Loucy (cell line): ENCODE data around the gene GTPBP2.

Experiments used
- H2AFZ ChIP-seq: fragments of 200-600 bp; sonication (generic); 2 replicates; pipeline ENCODE4 v1.6.0; 2016; ENCODE audit warnings: antibody characterized with exemption, mild to moderate bottlenecking, low read length, moderate library complexity
- H3F3A ChIP-seq: fragments of 200-600 bp; 2 replicates; pipeline ENCODE4 v1.6.0; 2016; ENCODE audit warnings: antibody characterized with exemption, low read depth, mild to moderate bottlenecking
- H3K27me3 ChIP-seq: fragments of 200-600 bp; sonication (generic); 2 replicates; pipeline ENCODE4 v1.6.1; 2014; ENCODE audit warnings: low read length, mild to moderate bottlenecking; ENCODE audit not compliant: insufficient read depth, poor library complexity, severe bottlenecking
- H3K36me3 ChIP-seq: fragments of 200-600 bp; sonication (generic); 2 replicates; pipeline ENCODE4 v1.6.1; 2016; ENCODE audit warnings: low read length; ENCODE audit not compliant: insufficient read depth
- H3K4me1 ChIP-seq: fragments of 200-600 bp; sonication (generic); 2 replicates; pipeline ENCODE4 v1.5.1; 2014; ENCODE audit warnings: low read length, mild to moderate bottlenecking; ENCODE audit not compliant: insufficient read depth, poor library complexity, severe bottlenecking
- H3K4me2 ChIP-seq: fragments of 200-600 bp; sonication (generic); 2 replicates; pipeline ENCODE4 v1.6.0; 2014; ENCODE audit warnings: antibody characterized with exemption, low read length, low read depth, mild to moderate bottlenecking; ENCODE audit not compliant: poor library complexity, severe bottlenecking
- H3K4me3 ChIP-seq: fragments of 200-600 bp; sonication (generic); 2 replicates; pipeline ENCODE4 v1.5.1; 2014; ENCODE audit warnings: low read length, mild to moderate bottlenecking, mixed read lengths; ENCODE audit not compliant: poor library complexity, severe bottlenecking
- H3K79me2 ChIP-seq: fragments of 200-600 bp; sonication (generic); 2 replicates; pipeline ENCODE4 v1.6.1; 2014; ENCODE audit warnings: low read length; ENCODE audit not compliant: insufficient read depth
- H3K9ac ChIP-seq: fragments of 200-600 bp; sonication (generic); 2 replicates; pipeline ENCODE4 v1.6.0; 2014; ENCODE audit warnings: mild to moderate bottlenecking, low read depth, low read length, moderate library complexity; ENCODE audit not compliant: poor library complexity, severe bottlenecking
- H3K9me2 ChIP-seq: fragments of 200-600 bp; sonication (generic); replicated peaks from 2 replicates; pipeline ENCODE4 v1.6.1; 2016; ENCODE audit warnings: low read depth, low read length, mixed read lengths
- H3K9me3 ChIP-seq: fragments of 200-600 bp; sonication (generic); 2 replicates; pipeline ENCODE4 v1.6.1; 2014; ENCODE audit warnings: mild to moderate bottlenecking, antibody characterized with exemption, low read length, low read depth; ENCODE audit not compliant: insufficient read depth
- H4K20me1 ChIP-seq: fragments of 200-600 bp; sonication (generic); 2 replicates; pipeline ENCODE4 v1.6.0; 2014; ENCODE audit warnings: antibody characterized with exemption, low read length, mild to moderate bottlenecking; ENCODE audit not compliant: insufficient read depth, poor library complexity, severe bottlenecking
- CTCF ChIP-seq: fragments of 200-600 bp; sonication (generic); conservative IDR thresholded peaks from 2 replicates; pipeline ENCODE4 v1.5.1; 2014; ENCODE audit warnings: mild to moderate bottlenecking, antibody characterized with exemption, low read length
- EZH2phosphoT487 ChIP-seq: fragments of 200-600 bp; IDR thresholded peaks from 2 replicates; pipeline ENCODE4 v1.6.1; 2018; ENCODE audit warnings: antibody characterized with exemption, mild to moderate bottlenecking, moderate library complexity, borderline replicate concordance

GTPBP2 gene

GRCh38 chr6:43613721-43614395 is 15.2 kb downstream of the GTPBP2 start:
- H3K4me2 ChIP-seq = no peak overlapping the region
- H3K9ac ChIP-seq = no peak overlapping the region
- TF ChIP-seq CTCF (no peak), EZH2phosphoT487 (no peak)
- no peaks in the 10 kb centered on the region for H3K4me1 ChIP-seq
- no peaks in the 10 kb centered on the region for H4K20me1 ChIP-seq
- no peak overlapping the region for H2AFZ ChIP-seq
- no peaks in the 10 kb centered on the region for H3F3A ChIP-seq
- no peaks in the 10 kb centered on the region for H3K9me2 ChIP-seq
- H3K36me3 ChIP-seq = peaks cover 52% of the 10 kb centered on the region; the same call in 1 of the 2 replicates
- no peaks in the 10 kb centered on the region for H3K9me3 ChIP-seq
- no peaks in the 10 kb centered on the region for H3K79me2 ChIP-seq
- no peaks in the 10 kb centered on the region for H3K27me3 ChIP-seq
- no peak overlapping the region for H3K4me3 ChIP-seq

- no peaks in the 10 kb centered on the region for H3K4me1 ChIP-seq
- no peaks in the 10 kb centered on the region for H3K27me3 ChIP-seq
- TF ChIP-seq EZH2phosphoT487 = no peak
- no peak for TF ChIP-seq CTCF
- no peak overlapping the region for H3K4me3 ChIP-seq
- no peak overlapping the region for H3K9ac ChIP-seq
- peaks cover 66% of the 10 kb centered on the region; the same call in 1 of the 2 replicates for H3K36me3 ChIP-seq
- no peaks in the 10 kb centered on the region for H3K79me2 ChIP-seq
- H3K9me3 ChIP-seq = no peaks in the 10 kb centered on the region
- no peaks in the 10 kb centered on the region for H4K20me1 ChIP-seq
- no peak overlapping the region for H2AFZ ChIP-seq
- H3K4me2 ChIP-seq = no peak overlapping the region
- H3F3A ChIP-seq = no peaks in the 10 kb centered on the region
- no peaks in the 10 kb centered on the region for H3K9me2 ChIP-seq
Measured at GRCh38 chr6:43610431-43610830, 18.6 kb downstream of the GTPBP2 start.

GRCh38 chr6:43609402-43609801 is 19.7 kb downstream of the GTPBP2 start:
- H3K36me3 ChIP-seq = peaks cover 66% of the 10 kb centered on the region
- H3F3A ChIP-seq = no peaks in the 10 kb centered on the region
- no peaks in the 10 kb centered on the region for H3K9me3 ChIP-seq
- H3K4me2 ChIP-seq = no peak overlapping the region
- H2AFZ ChIP-seq = no peak overlapping the region
- H3K4me1 ChIP-seq = no peaks in the 10 kb centered on the region
- H3K9ac ChIP-seq = no peak overlapping the region
- no peak overlapping the region for H3K4me3 ChIP-seq
- no peaks in the 10 kb centered on the region for H3K27me3 ChIP-seq
- no peak for TF ChIP-seq EZH2phosphoT487
- TF ChIP-seq CTCF = no peak
- no peaks in the 10 kb centered on the region for H3K9me2 ChIP-seq
- no peaks in the 10 kb centered on the region for H3K79me2 ChIP-seq
- no peaks in the 10 kb centered on the region for H4K20me1 ChIP-seq
